ENCODE data around the gene COLGALT1.
"Not testable (repeated sequence)": the region's sequence is repeated elsewhere in the genome, so short reads cannot be mapped to it uniquely, and the experiment has no call there.

Gene COLGALT1

DNA sequence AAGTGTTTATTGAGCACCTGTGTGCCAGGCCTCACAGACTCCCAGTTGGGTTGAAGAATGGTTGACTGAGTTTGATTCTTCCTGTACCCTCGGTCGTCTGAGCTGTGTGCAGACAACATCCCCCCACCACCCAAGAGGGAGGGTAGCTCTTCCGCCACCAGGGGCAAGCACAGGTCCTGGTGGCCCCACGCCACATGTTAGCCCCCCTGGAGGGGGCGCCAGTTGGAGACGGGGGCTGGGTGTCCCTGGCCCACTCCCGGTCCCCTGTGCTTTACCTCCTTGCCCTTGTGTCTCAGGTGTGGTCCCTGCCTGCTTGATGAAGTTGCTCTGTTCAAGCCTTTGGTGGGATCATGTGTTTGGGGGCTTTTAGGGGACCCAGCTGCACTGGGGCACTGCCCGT is 27.2 kb downstream of the COLGALT1 start:
- Histone ChIP-seq H3K4me3 (ENCODE audit: insufficient read depth, low read length, poor library complexity, severe bottlenecking) (no peak overlapping the region), H3K36me3 (ENCODE audit: low read length) (no peaks in the 10 kb centered on the region)

DNA sequence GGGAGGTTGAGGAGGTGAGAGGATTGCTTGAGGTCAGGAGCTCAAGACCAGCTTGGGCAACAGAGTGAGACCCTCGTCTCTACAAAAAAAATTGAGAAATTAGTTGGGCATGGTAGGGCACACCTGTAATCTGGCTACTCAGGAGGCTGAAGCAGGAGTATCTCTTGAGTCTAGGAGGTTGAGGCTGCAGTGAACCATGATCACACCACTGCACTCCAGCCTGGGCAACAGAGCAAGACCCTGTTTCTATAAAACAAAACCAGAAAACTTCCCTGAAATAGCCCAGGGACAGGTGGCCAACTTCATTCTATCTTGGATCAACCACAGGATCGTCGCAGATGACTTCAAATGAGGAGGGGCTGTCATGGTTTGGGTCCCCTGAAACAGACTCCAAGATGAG is 28.7 kb downstream of the COLGALT1 start:
- Histone ChIP-seq H4K20me1 (ENCODE audit: low read depth, low read length) (no peaks in the 10 kb centered on the region), H3K27ac (ENCODE audit: low read depth, low read length) (no peak overlapping the region), H3K4me3 (ENCODE audit: insufficient read depth, low read length, poor library complexity, severe bottlenecking) (no peak overlapping the region), H3K36me3 (ENCODE audit: low read length) (no peaks in the 10 kb centered on the region), H3K79me2 (ENCODE audit: insufficient read depth, low read length) (no peaks in the 10 kb centered on the region), H3K9me2 (replicated peaks; ENCODE audit: insufficient read depth, low read length) (no peaks in the 10 kb centered on the region), H3K27me3 (ENCODE audit: low read length) (no peaks in the 10 kb centered on the region), H3K9ac (ENCODE audit: low read length) (no peak overlapping the region), H3F3A (ENCODE audit: insufficient read depth) (no peaks in the 10 kb centered on the region), H3K4me2 (ENCODE audit: low read depth, low read length, poor library complexity, severe bottlenecking) (no peak overlapping the region), H3K9me3 (ENCODE audit: insufficient read depth, low read length) (no peaks in the 10 kb centered on the region), H2AFZ (ENCODE audit: low read depth, low read length, severe bottlenecking) (no peak overlapping the region)
- no peak for TF ChIP-seq EZH2phosphoT487 (conservative IDR thresholded peaks at IDR 0.05; ENCODE audit: low read length)
- TF ChIP-seq, protein P1, sequence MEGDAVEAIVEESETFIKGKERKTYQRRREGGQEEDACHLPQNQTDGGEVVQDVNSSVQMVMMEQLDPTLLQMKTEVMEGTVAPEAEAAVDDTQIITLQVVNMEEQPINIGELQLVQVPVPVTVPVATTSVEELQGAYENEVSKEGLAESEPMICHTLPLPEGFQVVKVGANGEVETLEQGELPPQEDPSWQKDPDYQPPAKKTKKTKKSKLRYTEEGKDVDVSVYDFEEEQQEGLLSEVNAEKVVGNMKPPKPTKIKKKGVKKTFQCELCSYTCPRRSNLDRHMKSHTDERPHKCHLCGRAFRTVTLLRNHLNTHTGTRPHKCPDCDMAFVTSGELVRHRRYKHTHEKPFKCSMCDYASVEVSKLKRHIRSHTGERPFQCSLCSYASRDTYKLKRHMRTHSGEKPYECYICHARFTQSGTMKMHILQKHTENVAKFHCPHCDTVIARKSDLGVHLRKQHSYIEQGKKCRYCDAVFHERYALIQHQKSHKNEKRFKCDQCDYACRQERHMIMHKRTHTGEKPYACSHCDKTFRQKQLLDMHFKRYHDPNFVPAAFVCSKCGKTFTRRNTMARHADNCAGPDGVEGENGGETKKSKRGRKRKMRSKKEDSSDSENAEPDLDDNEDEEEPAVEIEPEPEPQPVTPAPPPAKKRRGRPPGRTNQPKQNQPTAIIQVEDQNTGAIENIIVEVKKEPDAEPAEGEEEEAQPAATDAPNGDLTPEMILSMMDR (IDR thresholded peaks at IDR 0.05; ENCODE audit: insufficient read depth, low read length, poor library complexity, severe bottlenecking) = no peak

More for the DNA sequence above, 27.2 kb downstream of the COLGALT1 start:
- H3K27me3 ChIP-seq (ENCODE audit: low read length) = no peaks in the 10 kb centered on the region
- no peak overlapping the region for H3K9ac ChIP-seq (ENCODE audit: low read length)
- no peak overlapping the region for H3K27ac ChIP-seq (ENCODE audit: low read depth, low read length)
- H4K20me1 ChIP-seq (ENCODE audit: low read depth, low read length) = no peaks in the 10 kb centered on the region
- H3K4me2 ChIP-seq (ENCODE audit: low read depth, low read length, poor library complexity, severe bottlenecking) = no peak overlapping the region
- no peaks in the 10 kb centered on the region for H3F3A ChIP-seq (ENCODE audit: insufficient read depth)
- no peaks in the 10 kb centered on the region for H3K9me3 ChIP-seq (ENCODE audit: insufficient read depth, low read length)
- TF ChIP-seq, protein P1 (IDR thresholded peaks at IDR 0.05; ENCODE audit: insufficient read depth, low read length, poor library complexity, severe bottlenecking) = no peak
- no peak for TF ChIP-seq EZH2phosphoT487 (conservative IDR thresholded peaks at IDR 0.05; ENCODE audit: low read length)
- H3K9me2 ChIP-seq (replicated peaks; ENCODE audit: insufficient read depth, low read length) = no peaks in the 10 kb centered on the region
- no peak overlapping the region for H2AFZ ChIP-seq (ENCODE audit: low read depth, low read length, severe bottlenecking)
- no peaks in the 10 kb centered on the region for H3K79me2 ChIP-seq (ENCODE audit: insufficient read depth, low read length)

DNA sequence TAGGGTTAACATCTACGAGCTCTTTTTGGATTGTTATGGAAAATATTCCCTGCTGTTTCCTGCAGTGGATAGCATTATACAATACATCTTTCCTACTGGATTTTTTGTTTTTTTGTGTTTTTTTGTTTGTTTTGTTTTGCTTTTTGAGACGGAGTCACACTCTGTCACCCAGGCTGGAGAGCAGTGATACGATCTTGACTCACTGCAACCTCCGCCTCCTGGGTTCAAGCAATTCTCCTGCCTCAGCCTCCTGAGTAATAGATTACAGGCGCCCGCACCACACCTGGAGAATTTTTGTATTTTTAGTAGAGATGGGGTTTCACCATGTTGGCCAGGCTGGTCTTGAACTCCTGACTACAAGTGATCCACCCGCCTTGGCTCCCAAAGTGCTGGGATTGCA is 29.9 kb downstream of the COLGALT1 start:
- not testable (repeated sequence) for H3K9me2 ChIP-seq (replicated peaks; ENCODE audit: insufficient read depth, low read length); H3K79me2 ChIP-seq (ENCODE audit: insufficient read depth, low read length); H3K27ac ChIP-seq (ENCODE audit: low read depth, low read length); H3K9me3 ChIP-seq (ENCODE audit: insufficient read depth, low read length); H3K9ac ChIP-seq (ENCODE audit: low read length); H3K36me3 ChIP-seq (ENCODE audit: low read length); H3K4me3 ChIP-seq (ENCODE audit: insufficient read depth, low read length, poor library complexity, severe bottlenecking); H2AFZ ChIP-seq (ENCODE audit: low read depth, low read length, severe bottlenecking); H4K20me1 ChIP-seq (ENCODE audit: low read depth, low read length); H3F3A ChIP-seq (ENCODE audit: insufficient read depth); H3K27me3 ChIP-seq (ENCODE audit: low read length); H3K4me2 ChIP-seq (ENCODE audit: low read depth, low read length, poor library complexity, severe bottlenecking)

- TF ChIP-seq EZH2phosphoT487 (conservative IDR thresholded peaks at IDR 0.05; ENCODE audit: low read length) = no peak
- TF ChIP-seq, protein P1 (IDR thresholded peaks at IDR 0.05; ENCODE audit: insufficient read depth, low read length, poor library complexity, severe bottlenecking) = no peak
Measured at GRCh38 chr19:17590866-17591265, 35.4 kb downstream of the COLGALT1 start.

GRCh38 chr19:17594296-17594695 is 38.8 kb downstream of the COLGALT1 start:
- not testable (repeated sequence) for H3K79me2 ChIP-seq (ENCODE audit: insufficient read depth, low read length); H3K4me2 ChIP-seq (ENCODE audit: low read depth, low read length, poor library complexity, severe bottlenecking); H3K27ac ChIP-seq (ENCODE audit: low read depth, low read length); H3F3A ChIP-seq (ENCODE audit: insufficient read depth); H2AFZ ChIP-seq (ENCODE audit: low read depth, low read length, severe bottlenecking); H3K27me3 ChIP-seq (ENCODE audit: low read length); H4K20me1 ChIP-seq (ENCODE audit: low read depth, low read length); H3K9me2 ChIP-seq (replicated peaks; ENCODE audit: insufficient read depth, low read length); H3K9me3 ChIP-seq (ENCODE audit: insufficient read depth, low read length); H3K4me3 ChIP-seq (ENCODE audit: insufficient read depth, low read length, poor library complexity, severe bottlenecking); H3K36me3 ChIP-seq (ENCODE audit: low read length); H3K9ac ChIP-seq (ENCODE audit: low read length)

More at GRCh38 chr19:17590866-17591265, 35.4 kb downstream of the COLGALT1 start:
- H3K79me2 ChIP-seq (ENCODE audit: insufficient read depth, low read length) = no peaks in the 10 kb centered on the region
- no peak overlapping the region for H3K4me2 ChIP-seq (ENCODE audit: low read depth, low read length, poor library complexity, severe bottlenecking)
- no peaks in the 10 kb centered on the region for H3F3A ChIP-seq (ENCODE audit: insufficient read depth)
- no peaks in the 10 kb centered on the region for H3K9me2 ChIP-seq (replicated peaks; ENCODE audit: insufficient read depth, low read length)
- H3K27me3 ChIP-seq (ENCODE audit: low read length) = no peaks in the 10 kb centered on the region
- no peaks in the 10 kb centered on the region for H3K36me3 ChIP-seq (ENCODE audit: low read length)
- no peak overlapping the region for H2AFZ ChIP-seq (ENCODE audit: low read depth, low read length, severe bottlenecking)
- no peaks in the 10 kb centered on the region for H4K20me1 ChIP-seq (ENCODE audit: low read depth, low read length)
- H3K9ac ChIP-seq (ENCODE audit: low read length) = no peak overlapping the region
- no peak overlapping the region for H3K4me3 ChIP-seq (ENCODE audit: insufficient read depth, low read length, poor library complexity, severe bottlenecking)
- no peak overlapping the region for H3K27ac ChIP-seq (ENCODE audit: low read depth, low read length)
- no peaks in the 10 kb centered on the region for H3K9me3 ChIP-seq (ENCODE audit: insufficient read depth, low read length)

- H3K9me3 ChIP-seq (ENCODE audit: insufficient read depth, low read length); H3K27ac ChIP-seq (ENCODE audit: low read depth, low read length); H3K4me2 ChIP-seq (ENCODE audit: low read depth, low read length, poor library complexity, severe bottlenecking); H3F3A ChIP-seq (ENCODE audit: insufficient read depth); H3K9me2 ChIP-seq (replicated peaks; ENCODE audit: insufficient read depth, low read length); H2AFZ ChIP-seq (ENCODE audit: low read depth, low read length, severe bottlenecking); H3K79me2 ChIP-seq (ENCODE audit: insufficient read depth, low read length); H3K36me3 ChIP-seq (ENCODE audit: low read length); H3K27me3 ChIP-seq (ENCODE audit: low read length); H3K4me3 ChIP-seq (ENCODE audit: insufficient read depth, low read length, poor library complexity, severe bottlenecking); H4K20me1 ChIP-seq (ENCODE audit: low read depth, low read length); H3K9ac ChIP-seq (ENCODE audit: low read length): not testable (repeated sequence)
Measured at GRCh38 chr19:17598063-17598462, 42.6 kb downstream of the COLGALT1 start.

Data from SU-DHL-6 (cell line).